ENCODE measurements around the gene IGFBP7.

IGFBP7 gene

DNA sequence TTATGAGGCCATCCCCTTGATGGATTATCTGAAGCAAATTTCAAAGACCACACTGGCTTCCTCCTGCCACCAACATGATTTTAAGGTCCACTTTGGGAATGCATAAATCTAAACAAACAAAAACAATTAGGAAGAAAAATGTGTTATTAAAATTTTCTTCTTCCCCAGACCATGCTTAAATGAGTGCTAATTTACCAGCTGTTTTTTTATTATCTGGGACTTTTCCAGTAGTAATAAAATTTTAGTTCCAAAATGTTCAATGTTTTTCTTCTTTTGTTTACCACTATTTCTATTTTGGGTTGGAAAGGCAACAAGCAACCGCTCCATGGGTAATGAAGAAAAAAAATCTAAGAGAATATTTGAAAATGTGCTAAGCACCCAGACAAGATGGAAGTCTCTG, 69.2 kb downstream of the IGFBP7 start:
- Histone ChIP-seq H3K4me3 (IDR thresholded peaks at IDR 0.05; ENCODE audit: insufficient read depth, low read depth, low read length) (no peak overlapping the region), H3K9ac (no peak overlapping the region), H3K27ac (no peak overlapping the region), H4K20me1 (ENCODE audit: insufficient read depth) (no peaks in the 10 kb centered on the region), H3K79me2 (ENCODE audit: insufficient read depth, low read depth) (no peaks in the 10 kb centered on the region), H3K36me3 (ENCODE audit: insufficient read depth) (no peaks in the 10 kb centered on the region), H3K4me2 (no peak overlapping the region), H3K27me3 (ENCODE audit: insufficient read depth, low read depth) (no peaks in the 10 kb centered on the region), H3K4me1 (ENCODE audit: low read depth, poor library complexity, severe bottlenecking) (no peaks in the 10 kb centered on the region), H2AFZ (ENCODE audit: low read depth) (no peak overlapping the region)
- no peak for TF ChIP-seq CTCF (conservative IDR thresholded peaks at IDR 0.05; ENCODE audit: low read depth, low read length)

DNA sequence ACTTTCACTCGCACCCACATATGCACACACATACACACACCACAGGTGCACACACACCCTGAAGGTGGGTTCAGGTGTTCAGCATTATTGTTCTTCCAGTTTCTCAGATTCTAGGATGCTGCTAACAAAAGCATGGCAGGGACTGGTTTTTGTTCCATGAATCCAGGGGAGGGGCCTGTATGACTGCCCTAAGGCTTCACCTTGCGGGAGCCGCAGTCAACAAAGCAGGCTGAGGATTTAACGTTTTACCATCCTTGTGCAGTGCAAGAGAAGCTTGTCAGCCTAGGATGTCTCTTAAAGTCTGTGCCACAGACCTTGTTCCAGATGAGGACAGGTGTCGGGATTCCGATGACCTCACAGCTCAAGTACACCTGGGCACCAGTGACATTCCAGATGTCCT, 69.7 kb downstream of the IGFBP7 start:
- no peaks in the 10 kb centered on the region for H3K79me2 ChIP-seq (ENCODE audit: insufficient read depth, low read depth)
- TF ChIP-seq CTCF (conservative IDR thresholded peaks at IDR 0.05; ENCODE audit: low read depth, low read length): no peak
- H3K4me2 ChIP-seq: no peak overlapping the region
- H3K36me3 ChIP-seq (ENCODE audit: insufficient read depth): no peaks in the 10 kb centered on the region
- H2AFZ ChIP-seq (ENCODE audit: low read depth): no peak overlapping the region
- no peaks in the 10 kb centered on the region for H4K20me1 ChIP-seq (ENCODE audit: insufficient read depth)
- no peak overlapping the region for H3K9ac ChIP-seq
- H3K4me3 ChIP-seq (IDR thresholded peaks at IDR 0.05; ENCODE audit: insufficient read depth, low read depth, low read length): no peak overlapping the region
- H3K4me1 ChIP-seq (ENCODE audit: low read depth, poor library complexity, severe bottlenecking): no peaks in the 10 kb centered on the region
- no peak overlapping the region for H3K27ac ChIP-seq
- no peaks in the 10 kb centered on the region for H3K27me3 ChIP-seq (ENCODE audit: insufficient read depth, low read depth)

DNA sequence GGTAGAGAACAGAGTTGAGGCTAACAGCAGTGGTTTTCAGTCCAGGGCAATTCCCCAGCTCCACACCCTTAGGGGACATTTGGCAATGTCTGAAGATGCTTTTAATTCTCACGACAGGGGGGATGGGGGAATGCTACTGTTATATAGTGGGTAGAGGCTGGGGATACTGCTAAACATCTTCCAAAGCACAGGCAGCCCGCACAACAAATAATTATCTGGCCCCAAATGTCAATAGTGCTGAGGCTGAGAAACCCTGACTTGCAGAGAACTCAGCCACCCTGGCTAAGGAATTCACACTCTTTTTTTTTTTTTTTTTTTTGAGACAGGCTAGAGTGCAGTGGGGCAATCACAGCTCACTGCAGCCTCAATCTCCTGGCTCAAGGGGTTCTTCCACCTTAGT, 70.8 kb downstream of the IGFBP7 start:
- no peak overlapping the region for H3K4me2 ChIP-seq

GRCh38 chr4:57037982-57038604, 72.1 kb downstream of the IGFBP7 start:
- Histone ChIP-seq H2AFZ (ENCODE audit: low read depth) (peak overlapping the region; percentile 36; the same call in 1 of the 2 replicates), H3K27me3 (ENCODE audit: insufficient read depth, low read depth) (no peaks in the 10 kb centered on the region), H3K4me2 (no peak overlapping the region), H4K20me1 (ENCODE audit: insufficient read depth) (no peaks in the 10 kb centered on the region), H3K36me3 (ENCODE audit: insufficient read depth) (no peaks in the 10 kb centered on the region), H3K27ac (no peak overlapping the region), H3K4me1 (ENCODE audit: low read depth, poor library complexity, severe bottlenecking) (no peaks in the 10 kb centered on the region), H3K79me2 (ENCODE audit: insufficient read depth, low read depth) (no peaks in the 10 kb centered on the region), H3K9ac (no peak overlapping the region), H3K4me3 (IDR thresholded peaks at IDR 0.05; ENCODE audit: insufficient read depth, low read depth, low read length) (no peak overlapping the region)
- TF ChIP-seq CTCF (conservative IDR thresholded peaks at IDR 0.05; ENCODE audit: low read depth, low read length): peak; percentile 75

More for the DNA sequence above, 70.8 kb downstream of the IGFBP7 start:
- H3K36me3 ChIP-seq (ENCODE audit: insufficient read depth): no peaks in the 10 kb centered on the region
- H3K9ac ChIP-seq: no peak overlapping the region
- no peak for TF ChIP-seq CTCF (conservative IDR thresholded peaks at IDR 0.05; ENCODE audit: low read depth, low read length)
- no peaks in the 10 kb centered on the region for H3K79me2 ChIP-seq (ENCODE audit: insufficient read depth, low read depth)
- H4K20me1 ChIP-seq (ENCODE audit: insufficient read depth): no peaks in the 10 kb centered on the region
- no peak overlapping the region for H3K4me3 ChIP-seq (IDR thresholded peaks at IDR 0.05; ENCODE audit: insufficient read depth, low read depth, low read length)
- H3K4me1 ChIP-seq (ENCODE audit: low read depth, poor library complexity, severe bottlenecking): no peaks in the 10 kb centered on the region
- H3K27ac ChIP-seq: no peak overlapping the region
- H3K27me3 ChIP-seq (ENCODE audit: insufficient read depth, low read depth): no peaks in the 10 kb centered on the region
- H2AFZ ChIP-seq (ENCODE audit: low read depth): no peak overlapping the region
